Adrenal gland (tissue), 5 donors: ENCODE results near the gene CNDP1.

ENCODE experiments used
- POLR2A ChIP-seq, 2 donors: fragments of 450-650 bp; IDR thresholded peaks; one replicate each; pipeline ENCODE4 v1.6.1; 2017; ENCODE audit warnings: antibody characterized with exemption in 2 of 2, mild to moderate bottlenecking in 2 of 2, moderate library complexity in 1 of 2
- TF ChIP-seq, protein P1 (sequence below), 6 experiments: fragments of 450-650 bp in 4 of 6; fragments of 200-600 bp in 2 of 6; sonication (generic) in 1 of 6; IDR thresholded peaks; 1 replicate in 5 of 6; 2 replicates in 1 of 6; pipeline versions ENCODE4 v1.5.1 to v1.8.0; 2016 to 2021; ENCODE audit warnings: antibody characterized with exemption in 6 of 6, mild to moderate bottlenecking in 2 of 6, moderate library complexity in 1 of 6
- donor health status: DM: no; HTN: no; CAD: no.

DNA sequence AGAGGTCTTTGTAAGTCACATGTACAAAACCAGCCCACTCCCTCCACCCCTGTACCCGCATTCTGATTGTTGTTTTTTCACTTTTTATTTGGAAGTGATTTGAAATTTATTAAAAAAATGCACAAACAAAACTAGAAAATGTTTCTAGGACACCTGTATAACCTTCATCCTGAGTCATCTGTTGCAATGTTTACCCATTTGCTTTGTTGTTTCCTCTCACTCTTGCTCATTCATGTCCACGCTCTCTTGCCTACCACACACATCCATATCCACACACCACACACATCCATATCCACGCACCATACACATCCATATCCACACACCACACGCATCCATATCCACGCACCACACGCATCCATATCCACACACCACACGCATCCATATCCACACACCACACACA, 82.2 kb downstream of the CNDP1 start:
- no peak for TF ChIP-seq POLR2A (IDR thresholded peaks at IDR 0.05)
- TF ChIP-seq, protein P1, sequence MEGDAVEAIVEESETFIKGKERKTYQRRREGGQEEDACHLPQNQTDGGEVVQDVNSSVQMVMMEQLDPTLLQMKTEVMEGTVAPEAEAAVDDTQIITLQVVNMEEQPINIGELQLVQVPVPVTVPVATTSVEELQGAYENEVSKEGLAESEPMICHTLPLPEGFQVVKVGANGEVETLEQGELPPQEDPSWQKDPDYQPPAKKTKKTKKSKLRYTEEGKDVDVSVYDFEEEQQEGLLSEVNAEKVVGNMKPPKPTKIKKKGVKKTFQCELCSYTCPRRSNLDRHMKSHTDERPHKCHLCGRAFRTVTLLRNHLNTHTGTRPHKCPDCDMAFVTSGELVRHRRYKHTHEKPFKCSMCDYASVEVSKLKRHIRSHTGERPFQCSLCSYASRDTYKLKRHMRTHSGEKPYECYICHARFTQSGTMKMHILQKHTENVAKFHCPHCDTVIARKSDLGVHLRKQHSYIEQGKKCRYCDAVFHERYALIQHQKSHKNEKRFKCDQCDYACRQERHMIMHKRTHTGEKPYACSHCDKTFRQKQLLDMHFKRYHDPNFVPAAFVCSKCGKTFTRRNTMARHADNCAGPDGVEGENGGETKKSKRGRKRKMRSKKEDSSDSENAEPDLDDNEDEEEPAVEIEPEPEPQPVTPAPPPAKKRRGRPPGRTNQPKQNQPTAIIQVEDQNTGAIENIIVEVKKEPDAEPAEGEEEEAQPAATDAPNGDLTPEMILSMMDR (IDR thresholded peaks at IDR 0.05) = no peak
